OCI-LY1 (cell line): ENCODE measurements around the gene ITIH3.

Experiments
- H2AFZ ChIP-seq: fragments of 200-600 bp; sonication (generic), shearing (Covaris generic); 2 replicates; pipeline ENCODE4 v1.6.0; 2014; ENCODE audit warnings: antibody characterized with exemption, mild to moderate bottlenecking, low read length
- H3F3A ChIP-seq: fragments of 200-600 bp; sonication (generic), shearing (Covaris generic); 2 replicates; pipeline ENCODE4 v1.6.0; 2014; ENCODE audit warnings: mild to moderate bottlenecking, antibody characterized with exemption, low read length, moderate library complexity; ENCODE audit not compliant: insufficient read depth
- H3K27ac ChIP-seq: fragments of 200-600 bp; sonication (generic); 2 replicates; pipeline ENCODE4 v1.5.1; 2014; ENCODE audit warnings: low read length, mixed run types, mild to moderate bottlenecking, low read depth; ENCODE audit not compliant: poor library complexity, severe bottlenecking
- H3K27me3 ChIP-seq: fragments of 200-600 bp; sonication (generic); 2 replicates; pipeline ENCODE4 v1.6.0; 2014; ENCODE audit warnings: antibody characterized with exemption, mild to moderate bottlenecking, low read length, moderate library complexity; ENCODE audit not compliant: insufficient read depth
- H3K36me3 ChIP-seq: fragments of 200-600 bp; sonication (generic); 2 replicates; pipeline ENCODE4 v1.6.1; 2014; ENCODE audit warnings: mild to moderate bottlenecking, antibody characterized with exemption, low read length, moderate library complexity, mixed read lengths; ENCODE audit not compliant: insufficient read depth
- H3K4me1 ChIP-seq: fragments of 200-600 bp; sonication (generic); 2 replicates; pipeline ENCODE4 v1.5.1; 2014; ENCODE audit warnings: mild to moderate bottlenecking, low read length, moderate library complexity; ENCODE audit not compliant: insufficient read depth, severe bottlenecking
- H3K4me2 ChIP-seq: fragments of 200-600 bp; sonication (generic), shearing (Covaris generic); 2 replicates; pipeline ENCODE4 v1.6.1; 2014; ENCODE audit warnings: low read length
- H3K4me3 ChIP-seq: fragments of 200-600 bp; sonication (generic); 2 replicates; pipeline ENCODE4 v1.5.1; 2014; ENCODE audit warnings: low read length, low read depth, mild to moderate bottlenecking, mixed read lengths; ENCODE audit not compliant: poor library complexity, severe bottlenecking
- H3K79me2 ChIP-seq: fragments of 200-600 bp; shearing (Covaris generic); 2 replicates; pipeline ENCODE4 v1.6.1; 2016; ENCODE audit warnings: mixed run types, low read length, mixed read lengths; ENCODE audit not compliant: insufficient read depth
- H3K9ac ChIP-seq: fragments of 200-600 bp; sonication (generic), shearing (Covaris generic); 2 replicates; pipeline ENCODE4 v1.6.1; 2014; ENCODE audit warnings: mild to moderate bottlenecking, low read length, mixed read lengths
- H3K9me2 ChIP-seq: fragments of 200-600 bp; sonication (generic), shearing (Covaris generic); 2 replicates; pipeline ENCODE4 v1.6.1; 2014; ENCODE audit warnings: low read depth, mild to moderate bottlenecking, low read length, mixed read lengths
- H3K9me3 ChIP-seq: fragments of 200-600 bp; shearing (Covaris generic); 2 replicates; pipeline ENCODE4 v1.6.1; 2014; ENCODE audit warnings: low read length, mixed read lengths
- H4K20me1 ChIP-seq: fragments of 200-600 bp; sonication (generic), shearing (Covaris generic); 2 replicates; pipeline ENCODE4 v1.6.0; 2016; ENCODE audit warnings: mild to moderate bottlenecking, low read length; ENCODE audit not compliant: insufficient read depth
- EZH2 ChIP-seq: fragments of 200-600 bp; sonication (generic), shearing (Covaris generic); IDR thresholded peaks from 2 replicates; pipeline ENCODE4 v1.8.0; 2017; ENCODE audit warnings: borderline replicate concordance, mixed run types, mild to moderate bottlenecking, antibody characterized with exemption, low read length, moderate library complexity, mixed read lengths
- TF ChIP-seq, protein P1 (sequence below): fragments of 200-600 bp; sonication (generic), shearing (Covaris generic); IDR thresholded peaks from 2 replicates; pipeline ENCODE4 v1.5.1; 2017; ENCODE audit warnings: mild to moderate bottlenecking, antibody characterized with exemption, low read length, moderate library complexity, mixed read lengths

The ITIH3 gene

DNA sequence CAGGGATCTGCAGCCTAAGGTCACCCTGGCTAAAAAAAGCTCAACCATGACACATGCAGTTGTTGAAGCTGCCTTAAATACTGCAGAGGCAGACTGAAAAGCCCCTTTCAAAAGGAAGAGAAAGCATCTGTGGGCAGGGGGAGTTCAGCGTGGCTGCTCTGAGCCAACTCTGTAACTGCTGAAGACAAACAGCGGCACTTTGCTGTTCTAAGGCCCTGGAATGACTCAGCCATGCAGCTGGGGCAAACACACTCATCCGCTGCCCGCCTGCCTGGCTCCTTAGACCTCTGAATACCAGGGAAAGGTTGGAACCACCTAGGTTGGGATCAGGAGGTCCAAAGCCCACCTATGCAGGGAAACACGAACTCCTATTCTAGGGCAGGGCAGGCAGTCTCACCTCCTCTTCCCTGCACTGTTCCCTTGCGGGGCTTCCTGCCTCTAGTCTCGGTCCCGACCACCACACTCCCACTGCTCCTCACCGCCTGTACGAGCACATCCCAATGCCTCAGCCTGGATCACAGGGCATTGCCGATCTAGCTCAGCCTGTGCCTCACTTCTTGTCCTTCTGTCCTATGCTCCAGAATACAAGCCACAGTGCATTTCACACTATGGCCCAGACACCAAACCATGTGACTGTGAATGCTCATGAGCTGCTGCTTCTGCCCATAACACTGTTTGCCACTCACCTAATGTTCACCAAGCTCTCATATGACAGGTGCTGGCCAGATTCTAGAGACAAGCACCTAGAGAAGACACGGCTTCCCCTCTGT lies 46.8 kb downstream of the ITIH3 start:
- no peaks in the 10 kb centered on the region for H3F3A ChIP-seq
- H3K9me3 ChIP-seq = no peaks in the 10 kb centered on the region
- no peak for TF ChIP-seq EZH2
- TF ChIP-seq, protein P1, sequence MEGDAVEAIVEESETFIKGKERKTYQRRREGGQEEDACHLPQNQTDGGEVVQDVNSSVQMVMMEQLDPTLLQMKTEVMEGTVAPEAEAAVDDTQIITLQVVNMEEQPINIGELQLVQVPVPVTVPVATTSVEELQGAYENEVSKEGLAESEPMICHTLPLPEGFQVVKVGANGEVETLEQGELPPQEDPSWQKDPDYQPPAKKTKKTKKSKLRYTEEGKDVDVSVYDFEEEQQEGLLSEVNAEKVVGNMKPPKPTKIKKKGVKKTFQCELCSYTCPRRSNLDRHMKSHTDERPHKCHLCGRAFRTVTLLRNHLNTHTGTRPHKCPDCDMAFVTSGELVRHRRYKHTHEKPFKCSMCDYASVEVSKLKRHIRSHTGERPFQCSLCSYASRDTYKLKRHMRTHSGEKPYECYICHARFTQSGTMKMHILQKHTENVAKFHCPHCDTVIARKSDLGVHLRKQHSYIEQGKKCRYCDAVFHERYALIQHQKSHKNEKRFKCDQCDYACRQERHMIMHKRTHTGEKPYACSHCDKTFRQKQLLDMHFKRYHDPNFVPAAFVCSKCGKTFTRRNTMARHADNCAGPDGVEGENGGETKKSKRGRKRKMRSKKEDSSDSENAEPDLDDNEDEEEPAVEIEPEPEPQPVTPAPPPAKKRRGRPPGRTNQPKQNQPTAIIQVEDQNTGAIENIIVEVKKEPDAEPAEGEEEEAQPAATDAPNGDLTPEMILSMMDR = no peak
- H3K27ac ChIP-seq = no peak overlapping the region
- no peak overlapping the region for H3K4me2 ChIP-seq
- H3K27me3 ChIP-seq = no peaks in the 10 kb centered on the region
- peaks cover 13% of the 10 kb centered on the region; the same call in 1 of the 2 replicates for H3K36me3 ChIP-seq
- H4K20me1 ChIP-seq = no peaks in the 10 kb centered on the region
- no peak overlapping the region for H3K9ac ChIP-seq
- H3K4me1 ChIP-seq = no peaks in the 10 kb centered on the region
- no peaks in the 10 kb centered on the region for H3K79me2 ChIP-seq
- no peak overlapping the region for H2AFZ ChIP-seq
- H3K9me2 ChIP-seq = no peaks in the 10 kb centered on the region
- no peak overlapping the region for H3K4me3 ChIP-seq

DNA sequence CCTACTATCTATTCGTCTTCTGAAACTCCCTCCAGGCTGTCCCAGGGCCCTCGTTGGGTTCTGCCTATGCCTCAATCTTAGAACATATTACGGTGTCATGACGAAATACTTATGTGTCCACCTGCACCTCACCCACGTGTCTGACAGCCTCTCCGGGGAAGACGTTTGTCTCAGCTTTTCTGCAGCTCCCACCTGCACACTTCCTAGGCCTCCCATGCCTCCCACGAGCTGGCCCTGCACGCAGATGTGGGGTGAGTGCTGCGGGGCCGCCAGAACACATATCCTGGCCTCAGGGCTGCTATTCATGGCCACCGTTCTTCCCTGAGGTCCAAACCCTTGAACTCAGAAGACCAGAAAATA lies 47.4 kb downstream of the ITIH3 start:
- no peak overlapping the region for H3K4me3 ChIP-seq
- H3K4me2 ChIP-seq = no peak overlapping the region
- H3K9ac ChIP-seq = no peak overlapping the region
- H3K27ac ChIP-seq = no peak overlapping the region
- no peaks in the 10 kb centered on the region for H3K79me2 ChIP-seq
- H3K9me2 ChIP-seq = no peaks in the 10 kb centered on the region
- TF ChIP-seq EZH2 = no peak
- TF ChIP-seq, protein P1 = no peak
- H3K4me1 ChIP-seq = no peaks in the 10 kb centered on the region
- peaks cover 13% of the 10 kb centered on the region; the same call in 1 of the 2 replicates for H3K36me3 ChIP-seq
- H4K20me1 ChIP-seq = no peaks in the 10 kb centered on the region
- H2AFZ ChIP-seq = no peak overlapping the region
- no peaks in the 10 kb centered on the region for H3F3A ChIP-seq
- H3K9me3 ChIP-seq = no peaks in the 10 kb centered on the region
- H3K27me3 ChIP-seq = no peaks in the 10 kb centered on the region

DNA sequence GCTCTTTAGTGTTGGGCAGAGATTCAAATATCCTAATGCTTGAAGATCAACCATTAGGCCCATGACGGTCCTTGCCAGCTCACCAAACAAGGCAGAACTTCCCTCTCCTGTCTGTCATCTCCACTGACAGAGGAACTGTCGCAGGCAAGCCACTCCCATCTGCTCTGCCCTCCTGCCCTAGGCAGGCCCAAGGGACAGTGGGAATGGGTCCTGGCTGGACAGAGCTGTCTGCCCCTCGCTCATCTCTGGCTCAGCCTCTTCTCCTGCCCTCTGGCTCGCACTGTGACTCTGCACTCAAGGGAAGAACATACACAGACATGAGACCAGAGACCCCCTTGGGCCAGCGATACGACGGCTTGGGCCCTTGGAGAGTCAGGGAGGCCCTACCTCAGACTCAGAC lies 47.8 kb downstream of the ITIH3 start:
- H3K9ac ChIP-seq = no peak overlapping the region
- no peaks in the 10 kb centered on the region for H3K9me2 ChIP-seq
- H4K20me1 ChIP-seq = no peaks in the 10 kb centered on the region
- no peak overlapping the region for H3K4me3 ChIP-seq
- H3K27me3 ChIP-seq = no peaks in the 10 kb centered on the region
- no peak overlapping the region for H3K4me2 ChIP-seq
- TF ChIP-seq, protein P1 = no peak
- no peak for TF ChIP-seq EZH2
- H3K4me1 ChIP-seq = no peaks in the 10 kb centered on the region
- no peaks in the 10 kb centered on the region for H3K79me2 ChIP-seq
- H3K27ac ChIP-seq = no peak overlapping the region
- no peak overlapping the region for H2AFZ ChIP-seq
- H3K36me3 ChIP-seq = peaks cover 13% of the 10 kb centered on the region; the same call in 1 of the 2 replicates
- H3F3A ChIP-seq = no peaks in the 10 kb centered on the region
- H3K9me3 ChIP-seq = no peaks in the 10 kb centered on the region
